Stimulated activated CD4-positive, alpha-beta T cell treated with anti-CD3 and anti-CD28 coated beads, Interleukin-4, amount 100 ng/mL, for 4 hours (primary cell): ENCODE results near the gene ZBTB38.

Experiments used
- DNase-seq, 2 experiments: peaks; one replicate each; pipeline ENCODE4 v3.0.0-alpha.2; 2020

ZBTB38 gene

GRCh38 chr3:141368925-141369794 is 856 bp downstream of the ZBTB38 start:
- no peak for DNase-seq

- peak; percentile 22 to 58 for DNase-seq
Observed at GRCh38 chr3:141370065-141370533, 1.8 kb downstream of the ZBTB38 start.

- DNase-seq, result no peak
Observed at GRCh38 chr3:141371882-141372281, 3.6 kb downstream of the ZBTB38 start.

GRCh38 chr3:141372656-141373055 is 4.4 kb downstream of the ZBTB38 start:
- DNase-seq, result no peak

- DNase-seq, result no peak
Observed at GRCh38 chr3:141373232-141373631, 4.9 kb downstream of the ZBTB38 start.

GRCh38 chr3:141373768-141374526 is 5.6 kb downstream of the ZBTB38 start:
- DNase-seq, result no peak

- DNase-seq, result no peak
Observed at GRCh38 chr3:141375381-141376301, 7.3 kb downstream of the ZBTB38 start.

- DNase-seq, result no peak
Observed at GRCh38 chr3:141377377-141377776, 9.1 kb downstream of the ZBTB38 start.

- no peak for DNase-seq
Observed at GRCh38 chr3:141378556-141378955, 10.3 kb downstream of the ZBTB38 start.

- no peak for DNase-seq
Observed at GRCh38 chr3:141379250-141379966, 11.1 kb downstream of the ZBTB38 start.

GRCh38 chr3:141380279-141380678 is 12.0 kb downstream of the ZBTB38 start:
- no peak for DNase-seq

- DNase-seq, result no peak
Observed at GRCh38 chr3:141380987-141381386, 12.7 kb downstream of the ZBTB38 start.

GRCh38 chr3:141382571-141382970 is 14.3 kb downstream of the ZBTB38 start:
- no peak for DNase-seq

GRCh38 chr3:141383555-141384129 is 15.3 kb downstream of the ZBTB38 start:
- no peak for DNase-seq

- DNase-seq, result no peak
Observed at GRCh38 chr3:141384157-141384556, 15.9 kb downstream of the ZBTB38 start.

GRCh38 chr3:141384575-141384974 is 16.3 kb downstream of the ZBTB38 start:
- DNase-seq, result no peak

GRCh38 chr3:141385406-141386125 is 17.3 kb downstream of the ZBTB38 start:
- DNase-seq, result no peak

GRCh38 chr3:141386126-141386488 is 17.8 kb downstream of the ZBTB38 start:
- DNase-seq, result no peak

- no peak for DNase-seq
Observed at GRCh38 chr3:141386611-141387111, 18.4 kb downstream of the ZBTB38 start.

- no peak for DNase-seq
Observed at GRCh38 chr3:141387516-141387915, 19.2 kb downstream of the ZBTB38 start.

- no peak for DNase-seq
Observed at GRCh38 chr3:141388395-141388794, 20.1 kb downstream of the ZBTB38 start.
